ENCODE data around the gene ZNF732. TPM values are rescaled to one million over a fixed set of nuclear protein-coding genes. Genes with fewer than 3 reads are reported as not detected.
"Not testable (repeated sequence)": the region's sequence is repeated elsewhere in the genome, so short reads cannot be mapped to it uniquely, and the experiment has no call there.

Gene ZNF732
- total RNA-seq, 1 experiment from 2014 or later: not detected

DNA sequence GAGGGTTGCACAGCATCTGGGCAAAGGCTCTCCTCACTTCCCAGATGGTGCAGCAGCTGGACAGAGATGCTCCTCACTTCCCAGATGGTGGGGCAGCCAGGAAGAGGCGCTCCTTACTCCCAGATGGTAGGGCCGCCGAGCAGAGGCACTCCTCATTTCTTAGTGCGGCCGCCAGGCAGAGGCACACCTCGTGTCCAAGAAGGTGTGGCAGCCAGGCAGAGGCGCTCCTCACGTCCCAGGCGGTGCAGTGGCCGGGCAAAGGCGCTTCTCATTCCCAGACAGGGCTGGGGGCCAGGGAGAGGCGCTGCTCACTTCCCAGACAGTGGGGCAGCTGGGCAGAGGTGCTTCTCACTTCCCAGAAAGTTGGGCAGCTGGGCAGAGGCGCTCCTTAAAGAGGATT is 48.8 kb downstream of the ZNF732 start:
- DNase-seq (ENCODE audit: extremely low read depth, low read depth): no peak

DNA sequence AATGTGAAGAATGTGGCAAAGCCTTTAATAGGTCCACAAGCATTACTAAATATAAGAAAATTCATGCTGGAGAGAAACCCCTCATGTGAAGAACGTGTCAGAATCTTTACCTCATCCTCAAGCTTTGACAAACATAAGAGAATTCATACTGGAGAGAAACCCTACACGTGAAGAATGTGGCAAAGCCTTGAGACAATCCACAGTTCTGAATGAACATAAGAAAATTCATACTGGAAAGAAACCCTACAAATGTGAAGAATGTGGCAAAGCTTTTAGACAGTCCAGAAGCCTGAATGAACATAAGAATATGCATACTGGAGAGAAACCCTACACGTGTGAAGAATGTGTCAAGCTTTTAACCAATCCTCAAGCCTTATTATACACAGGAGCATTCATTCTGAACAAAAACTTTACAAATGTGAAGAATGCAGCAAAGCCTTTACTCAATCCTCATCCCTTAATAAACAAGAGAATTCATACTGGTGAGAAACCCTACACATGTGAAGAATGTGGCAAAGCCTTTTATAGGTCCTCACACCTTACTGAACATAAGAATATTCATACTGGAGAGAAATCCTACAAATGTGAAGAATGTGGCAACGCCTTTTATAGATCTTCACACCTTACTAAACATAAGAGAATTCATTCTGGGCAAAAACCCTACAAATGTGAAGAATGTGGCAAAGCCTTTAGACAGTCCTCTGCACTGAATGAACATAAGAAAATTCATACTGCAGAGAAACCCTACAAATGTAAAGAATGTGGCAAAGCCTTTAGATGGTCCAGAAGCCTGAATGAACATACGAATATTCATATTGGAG is 51.1 kb downstream of the ZNF732 start:
- DNase-seq (ENCODE audit: extremely low read depth, low read depth): no peak

DNA sequence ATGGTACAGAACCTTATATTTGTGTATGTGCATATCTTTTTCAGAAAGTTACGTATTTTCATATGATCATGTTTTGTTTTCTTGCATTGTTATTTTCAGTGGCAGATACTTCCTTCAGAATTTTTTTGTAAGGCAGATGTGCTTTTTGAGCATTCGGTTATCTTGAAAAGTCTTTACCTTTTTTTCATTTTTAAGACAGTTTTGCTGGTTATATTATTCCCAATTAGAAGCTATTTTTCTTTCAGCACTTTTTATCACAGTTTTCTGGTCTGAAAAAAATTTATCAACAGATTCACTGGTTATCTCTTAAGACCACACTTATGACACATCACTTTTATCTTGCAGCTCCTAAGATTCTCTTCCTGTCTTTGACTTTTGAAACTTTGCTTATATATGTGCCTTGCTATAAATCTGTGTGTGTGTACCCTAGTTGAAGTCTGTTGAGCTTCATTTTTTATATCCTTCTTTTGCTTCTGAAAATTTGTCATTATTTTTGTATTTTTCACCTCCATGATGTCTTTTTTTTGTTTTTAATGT is 53.1 kb downstream of the ZNF732 start:
- no peak for DNase-seq (ENCODE audit: extremely low read depth, low read depth)

DNA sequence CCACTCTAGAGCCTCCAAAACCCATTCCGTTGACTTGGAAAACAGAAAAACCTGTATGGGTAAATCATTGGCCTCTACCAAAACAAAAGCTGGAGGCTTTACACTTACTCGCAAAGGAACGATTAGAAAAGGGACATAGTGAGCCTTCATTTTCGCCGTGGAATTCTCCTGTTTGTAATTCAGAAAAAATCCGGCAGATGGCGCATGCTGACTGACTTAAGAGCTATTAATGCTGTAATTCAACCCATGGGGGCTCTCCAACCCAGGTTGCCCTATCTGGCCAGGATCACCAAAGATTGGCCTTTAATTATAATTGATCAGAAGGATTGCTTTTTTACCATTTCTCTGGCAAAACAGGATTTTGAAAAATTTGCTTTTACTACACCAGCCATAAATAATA is 60.8 kb downstream of the ZNF732 start:
- peak; percentile 6 for DNase-seq (ENCODE audit: extremely low read depth, low read depth)

DNA sequence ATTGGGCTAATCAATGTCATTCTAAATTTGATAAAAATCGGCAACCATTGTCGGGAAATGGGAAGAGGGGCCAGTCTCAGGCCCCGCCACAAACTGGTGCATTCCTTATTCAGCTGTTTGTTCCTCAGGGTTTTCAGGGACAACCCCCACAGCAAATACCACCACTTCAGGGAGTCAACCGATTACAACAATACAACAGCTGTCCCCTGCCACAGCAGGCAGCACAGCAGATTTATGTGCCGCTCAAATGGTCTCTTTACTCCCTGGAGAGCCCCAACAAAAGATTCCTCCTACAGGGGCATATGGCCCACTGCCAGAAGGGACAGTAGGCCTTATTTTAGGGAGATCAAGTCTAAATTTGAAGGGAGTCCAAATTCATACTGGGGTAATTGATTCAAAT is 61.8 kb downstream of the ZNF732 start:
- no peak for DNase-seq (ENCODE audit: extremely low read depth, low read depth)

DNA sequence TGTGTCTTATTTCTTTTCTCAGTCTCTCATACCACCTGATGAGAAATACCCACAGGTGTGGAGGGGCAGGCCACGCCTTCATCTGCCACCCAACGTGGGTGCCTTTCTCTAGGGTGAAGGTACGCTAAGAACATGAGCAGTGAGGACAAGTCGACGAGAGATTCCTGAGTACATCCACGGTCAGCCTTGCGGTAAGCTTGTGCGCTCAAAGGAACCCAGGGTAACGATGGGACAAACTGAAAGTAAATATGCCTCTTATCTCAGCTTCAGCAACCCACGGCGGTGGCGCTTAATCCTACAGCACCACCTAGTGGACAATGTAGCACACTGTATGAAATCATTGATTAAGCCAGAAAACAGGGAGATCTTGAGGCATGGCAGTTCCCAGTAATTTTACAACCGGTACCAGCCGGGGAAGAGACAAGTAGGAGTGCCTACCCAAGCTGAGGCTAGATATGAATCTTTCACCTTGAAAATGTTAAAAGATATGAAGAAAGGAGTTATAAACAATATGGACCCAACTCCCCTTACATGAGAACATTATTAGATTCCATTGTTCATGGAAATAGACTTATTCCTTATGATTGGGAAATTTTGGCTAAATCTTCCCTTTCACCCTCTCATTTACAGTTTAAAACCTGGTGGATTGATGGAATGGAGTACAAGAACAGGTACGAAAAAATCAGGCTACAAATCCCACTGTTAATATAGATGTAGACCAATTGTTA is 63.0 kb downstream of the ZNF732 start:
- peak; percentile 3 for DNase-seq (ENCODE audit: extremely low read depth, low read depth)

DNA sequence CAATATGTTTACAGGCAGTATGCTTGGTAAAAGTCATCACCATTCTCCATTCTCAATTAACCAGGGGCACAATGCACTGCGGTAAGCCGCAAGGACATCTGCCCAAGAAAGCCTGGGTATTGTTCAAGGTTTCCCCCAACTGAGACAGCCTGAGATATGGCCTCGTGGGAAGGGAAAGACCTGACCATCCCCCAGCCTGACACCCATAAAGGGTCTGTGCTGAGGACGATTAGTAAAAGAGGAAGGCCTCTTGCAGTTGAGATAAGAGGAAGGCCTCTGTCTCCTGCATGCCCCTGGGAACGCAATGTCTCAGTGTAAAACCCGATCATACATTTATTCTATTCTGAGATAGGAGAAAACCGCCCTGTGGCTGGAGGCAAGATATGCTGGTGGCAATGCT is 63.9 kb downstream of the ZNF732 start:
- not testable (repeated sequence) for DNase-seq (ENCODE audit: extremely low read depth, low read depth)

DNA sequence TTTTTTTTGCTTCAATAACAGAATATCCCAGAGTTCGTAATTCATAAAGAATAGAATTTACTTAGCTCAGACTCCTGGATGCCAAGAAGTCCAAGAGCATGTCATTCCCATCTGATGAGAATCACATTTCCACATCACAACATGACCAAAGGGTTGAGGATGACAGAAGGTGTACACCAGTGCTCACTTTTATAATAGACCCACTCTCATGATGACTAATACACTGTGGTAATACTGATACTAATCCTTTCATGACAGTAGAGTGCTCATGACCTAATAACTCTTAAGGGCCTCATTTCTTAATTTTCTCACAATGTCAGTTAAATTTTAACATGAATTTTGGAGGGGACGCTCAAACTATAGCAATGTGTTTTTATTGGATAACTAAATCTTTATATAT is 69.2 kb downstream of the ZNF732 start:
- DNase-seq (ENCODE audit: extremely low read depth, low read depth): no peak

DNA sequence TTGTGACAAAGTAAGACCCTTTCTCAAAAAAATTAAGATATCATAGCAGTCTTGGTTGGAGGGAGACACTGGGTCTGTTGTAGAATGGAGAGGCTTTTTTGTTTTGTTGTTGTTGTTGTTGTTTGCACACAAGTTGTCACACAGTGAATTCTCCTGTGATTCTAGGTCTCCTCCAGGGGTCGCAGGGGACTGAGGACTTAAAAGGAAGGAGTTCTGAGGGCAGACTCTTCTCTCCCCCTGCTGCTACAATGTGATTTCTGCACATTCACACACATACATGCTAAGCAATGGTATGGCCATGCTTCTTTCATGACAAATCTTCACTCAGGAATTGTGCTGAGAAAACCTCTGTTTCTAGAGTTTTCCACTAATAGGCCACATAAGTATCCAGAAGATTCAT is 71.1 kb downstream of the ZNF732 start:
- no peak for DNase-seq (ENCODE audit: extremely low read depth, low read depth)

DNA sequence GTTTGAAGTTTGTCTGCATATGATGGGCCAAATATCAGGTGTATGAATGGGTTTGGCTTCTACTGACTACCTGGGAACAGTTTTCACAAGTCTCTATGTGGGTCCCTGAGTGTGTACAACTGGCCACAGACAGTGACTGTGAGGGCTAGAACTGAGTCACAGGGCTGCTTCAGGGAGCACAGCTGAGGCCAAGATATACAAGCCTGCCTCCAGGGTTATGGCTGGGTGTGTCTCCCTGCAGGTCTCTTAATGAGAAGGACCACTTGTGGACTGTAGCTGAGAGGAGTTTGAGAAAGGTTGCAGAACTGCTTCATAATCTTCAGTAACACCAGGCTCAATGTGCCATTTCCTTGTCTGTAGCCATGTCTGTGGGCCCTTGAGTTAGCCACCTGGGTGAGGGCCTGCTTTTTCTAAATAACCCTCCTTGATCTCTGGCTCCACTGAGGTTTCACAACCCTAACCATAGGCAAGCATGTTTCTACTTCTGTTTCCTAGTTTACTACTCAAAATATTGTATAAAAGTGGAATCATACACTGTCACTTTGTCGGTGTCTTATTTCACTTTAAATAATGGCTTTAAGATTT is 81.3 kb downstream of the ZNF732 start:
- no peak for DNase-seq (ENCODE audit: extremely low read depth, low read depth)

Small RNA genes lying within 50 kb of the gene (small RNA-seq; reads per million reads assigned to genes)
- gene AC079140.2 (0.02 to 1.6 reads per million in 2 experiments), gene MIR571 (0 reads per million in 2 experiments)

Other genes starting within 250 kb of the ZNF732 start
- gene ZNF718, start 181.0 kb downstream of the ZNF732 start, total RNA-seq (2014; rRNA removed; shearing (Covaris generic)): 9.1 and 10.5 TPM in 2 replicates
- gene ZNF141, start 32.3 kb upstream of the ZNF732 start, total RNA-seq (2014; rRNA removed; shearing (Covaris generic)): 13.4 and 15.8 TPM in 2 replicates
- gene ZNF721, start 193.7 kb upstream of the ZNF732 start, total RNA-seq (2014; rRNA removed; shearing (Covaris generic)): 30.9 and 43.0 TPM in 2 replicates
- gene PIGG, start 193.7 kb upstream of the ZNF732 start, total RNA-seq (2014; rRNA removed; shearing (Covaris generic)): 27.0 and 36.0 TPM in 2 replicates

Measured in NCI-H460 (cell line).